Subcutaneous abdominal adipose tissue (tissue), 5 donors: Measurements from ENCODE around the gene PTPRM.

Source experiments
- H3K27ac ChIP-seq: one replicate; pipeline ENCODE4 v1.7.0; 2013; ENCODE audit warnings: low read depth, mild to moderate bottlenecking, inconsistent platforms, low read length, moderate library complexity
- H3K27me3 ChIP-seq, 5 donors: one replicate each; pipeline ENCODE4 v1.7.0; 2013; ENCODE audit warnings: low read length in 5 of 5, inconsistent platforms in 1 of 5; ENCODE audit not compliant: control insufficient read depth in 5 of 5, insufficient read depth in 4 of 5
- H3K36me3 ChIP-seq, 5 donors: one replicate each; pipeline ENCODE4 v1.7.0; 2013; ENCODE audit warnings: low read length in 5 of 5; ENCODE audit not compliant: control insufficient read depth in 5 of 5, insufficient read depth in 5 of 5
- H3K4me1 ChIP-seq, 5 donors: one replicate each; pipeline ENCODE4 v1.7.0; 2013; ENCODE audit warnings: low read length in 5 of 5, mild to moderate bottlenecking in 3 of 5, moderate library complexity in 1 of 5; ENCODE audit not compliant: control insufficient read depth in 5 of 5, insufficient read depth in 5 of 5
- H3K4me3 ChIP-seq, 5 donors: one replicate each; pipeline ENCODE4 v1.7.0; 2013; ENCODE audit warnings: low read length in 5 of 5, low read depth in 1 of 5
- H3K9ac ChIP-seq, 5 donors: one replicate each; pipeline ENCODE4 v1.7.0; 2013; ENCODE audit warnings: low read length in 5 of 5, mild to moderate bottlenecking in 4 of 5, moderate library complexity in 3 of 5
- H3K9me3 ChIP-seq, 5 donors: one replicate each; pipeline ENCODE4 v1.7.0; 2013; ENCODE audit warnings: low read length in 5 of 5; ENCODE audit not compliant: control insufficient read depth in 5 of 5
- donor health status: healthy.
- donor health status: healthy.
- donor health status: healthy.
- donor health status: healthy.
- donor health status: healthy.

Gene PTPRM

GRCh38 chr18:7870266-7870665 is 303.1 kb downstream of the PTPRM start:
- H3K9me3 ChIP-seq: no peaks in the 10 kb centered on the region
- no peak overlapping the region for H3K9ac ChIP-seq
- H3K27me3 ChIP-seq: no peaks in the 10 kb centered on the region
- no peak overlapping the region for H3K27ac ChIP-seq
- no peaks in the 10 kb centered on the region for H3K36me3 ChIP-seq
- H3K4me3 ChIP-seq: no peak overlapping the region
- H3K4me1 ChIP-seq: peaks cover 0 to 22% (median 18%) of the 10 kb centered on the region in 5 donors

- H3K9ac ChIP-seq: no peak overlapping the region
- H3K4me1 ChIP-seq: peaks cover 0 to 22% (median 18%) of the 10 kb centered on the region in 5 donors
- no peaks in the 10 kb centered on the region for H3K27me3 ChIP-seq
- no peaks in the 10 kb centered on the region for H3K9me3 ChIP-seq
- no peak overlapping the region for H3K27ac ChIP-seq
- no peak overlapping the region for H3K4me3 ChIP-seq
- no peaks in the 10 kb centered on the region for H3K36me3 ChIP-seq
These were observed 303.7 kb downstream of the PTPRM start for GRCh38 chr18:7870855-7871254.

GRCh38 chr18:7871560-7872456 is 304.7 kb downstream of the PTPRM start:
- Histone ChIP-seq H3K4me1 (peaks cover 0 to 22% (median 18%) of the 10 kb centered on the region in 5 donors), H3K4me3 (no peak overlapping the region), H3K9me3 (peaks cover 0 to 2% (median 0%) of the 10 kb centered on the region in 5 donors), H3K27me3 (no peaks in the 10 kb centered on the region), H3K36me3 (no peaks in the 10 kb centered on the region), H3K27ac (no peak overlapping the region), H3K9ac (no peak overlapping the region)

- peaks cover 0 to 2% (median 0%) of the 10 kb centered on the region in 5 donors for H3K9me3 ChIP-seq
- no peak overlapping the region for H3K9ac ChIP-seq
- H3K36me3 ChIP-seq: no peaks in the 10 kb centered on the region
- H3K4me1 ChIP-seq: peaks cover 0 to 22% (median 18%) of the 10 kb centered on the region in 5 donors
- no peak overlapping the region for H3K4me3 ChIP-seq
- no peaks in the 10 kb centered on the region for H3K27me3 ChIP-seq
- H3K27ac ChIP-seq: no peak overlapping the region
These were observed 305.5 kb downstream of the PTPRM start for GRCh38 chr18:7872569-7872968.

GRCh38 chr18:7873316-7873715 is 306.2 kb downstream of the PTPRM start:
- Histone ChIP-seq H3K27me3 (no peaks in the 10 kb centered on the region), H3K4me1 (peaks cover 0 to 29% (median 21%) of the 10 kb centered on the region in 5 donors), H3K27ac (no peak overlapping the region), H3K36me3 (no peaks in the 10 kb centered on the region), H3K9ac (no peak overlapping the region), H3K4me3 (no peak overlapping the region), H3K9me3 (peaks cover 0 to 2% (median 0%) of the 10 kb centered on the region in 5 donors)

GRCh38 chr18:7876354-7877104 is 309.4 kb downstream of the PTPRM start:
- Histone ChIP-seq H3K36me3 (no peaks in the 10 kb centered on the region), H3K4me3 (no peak overlapping the region), H3K9ac (no peak overlapping the region), H3K4me1 (peaks cover 2 to 46% (median 30%) of the 10 kb centered on the region in 5 donors), H3K9me3 (peaks cover 0 to 2% (median 0%) of the 10 kb centered on the region in 5 donors), H3K27me3 (no peaks in the 10 kb centered on the region), H3K27ac (no peak overlapping the region)

GRCh38 chr18:7877609-7878008 is 310.5 kb downstream of the PTPRM start:
- H3K4me1 ChIP-seq: peaks cover 2 to 36% (median 26%) of the 10 kb centered on the region in 5 donors
- H3K9me3 ChIP-seq: peaks cover 0 to 2% (median 0%) of the 10 kb centered on the region in 5 donors
- no peak overlapping the region for H3K27ac ChIP-seq
- H3K27me3 ChIP-seq: no peaks in the 10 kb centered on the region
- H3K4me3 ChIP-seq: no peak overlapping the region
- H3K36me3 ChIP-seq: no peaks in the 10 kb centered on the region
- H3K9ac ChIP-seq: no peak overlapping the region

GRCh38 chr18:7878265-7879211 is 311.4 kb downstream of the PTPRM start:
- Histone ChIP-seq H3K4me3 (no peak overlapping the region), H3K27ac (peak overlapping the region; percentile 52), H3K9me3 (peaks cover 0 to 2% (median 0%) of the 10 kb centered on the region in 5 donors), H3K36me3 (no peaks in the 10 kb centered on the region), H3K9ac (no peak overlapping the region), H3K4me1 (peaks cover 2 to 32% (median 19%) of the 10 kb centered on the region in 5 donors), H3K27me3 (no peaks in the 10 kb centered on the region)

GRCh38 chr18:7879717-7880116 is 312.6 kb downstream of the PTPRM start:
- Histone ChIP-seq H3K9me3 (peaks cover 0 to 2% (median 0%) of the 10 kb centered on the region in 5 donors), H3K27ac (peak overlapping the region; percentile 52), H3K4me3 (no peak overlapping the region), H3K36me3 (no peaks in the 10 kb centered on the region), H3K27me3 (no peaks in the 10 kb centered on the region), H3K4me1 (peaks cover 2 to 36% (median 19%) of the 10 kb centered on the region in 5 donors), H3K9ac (no peak overlapping the region)
